LNCaP clone FGC (cell line): Measurements from ENCODE around the gene CALHM5.
A peak's percentile ranks its signal among the peaks of the same experiment; 100 is the strongest.

Source experiments
- DNase-seq: peaks from one replicate; pipeline ENCODE4 v3.0.0-alpha.2; 2011; ENCODE audit warnings: low read depth
- H3K4me3 ChIP-seq: 2 replicates; pipeline ENCODE4 v1.5.1; 2011; ENCODE audit warnings: mild to moderate bottlenecking, low read depth, low read length, control low read depth
- TF ChIP-seq, protein P1 (sequence below): IDR thresholded peaks from 2 replicates; pipeline ENCODE4 v1.5.1; 2012; ENCODE audit warnings: mild to moderate bottlenecking; ENCODE audit not compliant: control insufficient read depth, insufficient read depth; ENCODE audit errors: extremely low read depth

Gene CALHM5

GRCh38 chr6:116560130-116560529, 48.7 kb downstream of the CALHM5 start:
- no peak for DNase-seq
- TF ChIP-seq, protein P1, sequence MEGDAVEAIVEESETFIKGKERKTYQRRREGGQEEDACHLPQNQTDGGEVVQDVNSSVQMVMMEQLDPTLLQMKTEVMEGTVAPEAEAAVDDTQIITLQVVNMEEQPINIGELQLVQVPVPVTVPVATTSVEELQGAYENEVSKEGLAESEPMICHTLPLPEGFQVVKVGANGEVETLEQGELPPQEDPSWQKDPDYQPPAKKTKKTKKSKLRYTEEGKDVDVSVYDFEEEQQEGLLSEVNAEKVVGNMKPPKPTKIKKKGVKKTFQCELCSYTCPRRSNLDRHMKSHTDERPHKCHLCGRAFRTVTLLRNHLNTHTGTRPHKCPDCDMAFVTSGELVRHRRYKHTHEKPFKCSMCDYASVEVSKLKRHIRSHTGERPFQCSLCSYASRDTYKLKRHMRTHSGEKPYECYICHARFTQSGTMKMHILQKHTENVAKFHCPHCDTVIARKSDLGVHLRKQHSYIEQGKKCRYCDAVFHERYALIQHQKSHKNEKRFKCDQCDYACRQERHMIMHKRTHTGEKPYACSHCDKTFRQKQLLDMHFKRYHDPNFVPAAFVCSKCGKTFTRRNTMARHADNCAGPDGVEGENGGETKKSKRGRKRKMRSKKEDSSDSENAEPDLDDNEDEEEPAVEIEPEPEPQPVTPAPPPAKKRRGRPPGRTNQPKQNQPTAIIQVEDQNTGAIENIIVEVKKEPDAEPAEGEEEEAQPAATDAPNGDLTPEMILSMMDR = no peak
- H3K4me3 ChIP-seq = no peak overlapping the region

- TF ChIP-seq, protein P1 = peak; percentile 85
Measured at GRCh38 chr6:116561377-116562018, 50.1 kb downstream of the CALHM5 start.

DNA sequence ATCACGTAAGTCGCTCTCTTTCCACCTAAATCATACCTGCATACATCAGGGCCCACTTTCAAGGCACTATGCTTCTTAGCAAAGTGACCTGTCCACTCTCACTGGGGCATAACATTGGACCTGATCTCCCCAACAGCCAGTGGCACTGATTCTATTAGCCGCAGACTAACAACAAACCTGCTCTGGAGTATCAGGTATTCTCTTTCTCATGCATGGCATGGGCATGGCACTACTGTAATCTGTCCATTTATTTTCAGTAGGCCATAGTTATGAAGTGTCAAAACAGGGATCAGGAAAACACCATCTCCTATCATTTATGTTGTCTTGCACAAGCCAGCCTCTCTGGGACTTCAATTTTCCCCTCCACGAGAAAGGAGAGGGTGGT, 50.6 kb downstream of the CALHM5 start:
- H3K4me3 ChIP-seq = no peak overlapping the region
- TF ChIP-seq, protein P1 = no peak
- DNase-seq = no peak

More at GRCh38 chr6:116561377-116562018, 50.1 kb downstream of the CALHM5 start:
- no peak for DNase-seq
- H3K4me3 ChIP-seq = no peak overlapping the region

DNA sequence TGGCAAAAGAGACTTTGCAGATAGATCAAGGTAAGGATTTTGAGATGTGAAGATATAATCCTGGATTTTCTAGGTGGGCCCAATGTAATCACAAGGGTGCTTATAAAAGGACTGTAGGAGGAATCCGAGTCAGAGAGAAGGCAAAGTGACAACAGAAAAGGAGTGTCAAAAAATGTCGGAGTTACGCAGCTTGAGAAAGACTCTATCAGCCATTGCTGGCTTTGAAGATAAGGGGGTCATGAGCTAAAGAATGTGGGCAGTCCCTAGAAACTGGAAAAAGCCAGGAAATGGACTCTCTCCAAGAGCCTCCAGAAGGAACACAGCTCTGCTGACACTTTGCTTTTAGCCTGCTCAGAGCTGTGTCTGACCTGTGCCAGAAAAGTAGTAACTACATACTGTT, 51.2 kb downstream of the CALHM5 start:
- TF ChIP-seq, protein P1 = no peak
- no peak for DNase-seq
- no peak overlapping the region for H3K4me3 ChIP-seq

- TF ChIP-seq, protein P1 = no peak
- no peak for DNase-seq
- H3K4me3 ChIP-seq = no peak overlapping the region
Measured at GRCh38 chr6:116563830-116564229, 52.4 kb downstream of the CALHM5 start.

DNA sequence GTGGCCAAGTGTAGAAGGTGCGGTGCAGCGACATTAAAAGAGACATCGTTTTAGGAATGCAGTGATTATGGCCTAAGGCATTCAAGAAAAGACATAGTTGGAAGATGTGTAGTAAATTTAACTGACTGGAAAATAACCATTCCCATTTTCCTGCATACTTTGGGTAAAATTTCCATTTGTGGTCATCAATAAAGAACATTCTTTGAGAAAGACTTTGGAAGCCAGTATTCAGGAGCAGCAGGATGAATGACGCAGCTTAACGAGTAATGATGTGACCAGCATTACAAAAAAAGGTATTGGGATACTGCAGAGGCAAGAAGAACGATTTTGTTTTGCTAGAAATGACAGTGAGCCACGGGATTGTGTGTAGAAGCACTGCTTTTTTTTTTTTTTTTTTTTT, 52.9 kb downstream of the CALHM5 start:
- no peak overlapping the region for H3K4me3 ChIP-seq
- DNase-seq = no peak
- TF ChIP-seq, protein P1 = no peak
